GM11168 (cell line): ENCODE results near the gene NTSR1.

Experiments used
- in situ Hi-C: fragments of 300-500 bp; cut with MboI; formaldehyde crosslinking; loops from one replicate; pipeline ENCODE4 v1.12.0; 2022; ENCODE audit warnings: low sequenced_read_pairs; ENCODE audit not compliant: unreplicated experiment

The NTSR1 gene

DNA sequence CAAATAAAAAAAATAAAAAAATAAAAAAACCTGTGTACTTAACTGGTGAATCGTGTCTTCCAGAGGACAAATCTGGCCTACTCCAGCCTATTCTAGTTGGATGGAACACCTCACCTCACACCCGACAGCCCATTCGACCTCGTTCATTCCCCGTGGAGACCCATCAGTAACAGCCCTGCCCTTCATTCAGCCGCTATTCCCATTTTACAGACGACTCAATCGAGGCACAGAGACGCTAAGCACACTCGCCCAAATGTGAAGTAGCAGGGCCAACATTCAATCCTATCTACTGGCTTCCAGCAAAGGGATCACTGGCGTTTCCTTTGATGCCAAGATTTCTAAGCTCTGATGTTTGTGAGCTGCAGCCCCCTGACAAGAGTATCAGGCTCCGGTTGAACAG is 1.8 kb upstream of the NTSR1 start:
- in situ Hi-C loops: no loop called here

DNA sequence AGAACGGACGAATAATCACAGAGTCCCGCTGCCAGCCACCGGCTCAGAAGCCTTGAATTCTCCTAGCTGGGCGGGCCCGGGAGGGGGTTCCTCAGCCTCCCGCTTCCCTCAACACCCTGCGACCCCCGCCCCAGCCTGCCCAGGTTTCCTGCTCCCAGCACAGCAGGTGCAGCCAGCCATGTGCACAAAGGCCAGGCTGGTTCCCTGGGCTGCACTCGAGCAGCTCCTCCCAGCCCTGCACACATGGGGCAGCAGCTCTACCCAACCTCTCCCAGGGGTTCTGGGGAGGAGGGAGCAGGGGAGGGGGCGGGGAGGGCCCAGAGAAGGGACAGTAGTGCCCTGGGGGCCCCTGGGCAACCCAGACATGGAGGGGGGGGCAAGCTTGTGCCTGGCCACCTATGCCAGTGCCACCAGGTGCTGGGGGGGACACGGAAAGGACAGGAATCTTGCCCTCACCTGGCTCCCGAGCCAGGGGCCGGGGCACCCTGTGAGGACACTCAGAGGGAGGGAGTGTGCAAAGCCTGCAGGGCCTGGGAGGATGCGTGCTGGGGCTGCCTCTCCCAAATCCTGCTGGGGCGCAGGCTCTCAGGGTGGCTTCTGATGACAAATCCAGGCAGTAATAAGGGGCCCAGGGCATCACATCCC is 1.2 kb upstream of the NTSR1 start:
- in situ Hi-C loops: no loop called here

DNA sequence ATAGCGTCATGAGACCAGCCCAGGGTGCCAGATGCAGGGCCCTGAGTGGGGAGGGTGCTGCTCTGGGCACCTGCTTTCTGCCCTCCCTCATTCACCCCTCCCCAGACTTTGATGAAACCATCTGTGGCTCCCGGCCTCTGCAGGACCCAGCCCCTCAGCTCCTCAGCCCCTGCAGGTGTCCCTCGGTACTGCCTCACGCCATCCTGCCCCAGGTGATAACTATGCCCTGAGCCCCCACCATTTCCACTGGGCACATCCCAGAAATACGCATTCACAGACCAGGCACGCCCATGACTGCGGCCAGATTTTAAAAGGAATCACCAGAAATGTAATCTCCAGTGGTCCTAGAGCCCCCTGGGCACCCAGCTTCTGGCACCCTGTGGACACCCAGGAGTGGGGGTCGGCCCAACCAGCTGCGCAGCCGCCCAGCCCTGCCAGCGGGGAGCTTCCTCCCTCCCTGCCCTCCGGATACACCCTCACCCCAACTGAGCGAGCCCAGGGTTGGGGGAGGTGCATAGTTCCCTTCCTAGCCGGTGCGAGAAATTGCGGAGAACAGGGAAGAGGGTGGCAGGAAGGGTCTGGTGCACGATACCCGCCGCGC is 615 bp upstream of the NTSR1 start:
- in situ Hi-C loops: no loop called here

DNA sequence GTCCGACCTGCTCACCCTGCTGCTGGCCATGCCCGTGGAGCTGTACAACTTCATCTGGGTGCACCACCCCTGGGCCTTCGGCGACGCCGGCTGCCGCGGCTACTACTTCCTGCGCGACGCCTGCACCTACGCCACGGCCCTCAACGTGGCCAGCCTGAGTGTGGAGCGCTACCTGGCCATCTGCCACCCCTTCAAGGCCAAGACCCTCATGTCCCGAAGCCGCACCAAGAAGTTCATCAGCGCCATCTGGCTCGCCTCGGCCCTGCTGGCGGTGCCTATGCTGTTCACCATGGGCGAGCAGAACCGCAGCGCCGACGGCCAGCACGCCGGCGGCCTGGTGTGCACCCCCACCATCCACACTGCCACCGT is 885 bp downstream of the NTSR1 start:
- in situ Hi-C loops: no loop called here

DNA sequence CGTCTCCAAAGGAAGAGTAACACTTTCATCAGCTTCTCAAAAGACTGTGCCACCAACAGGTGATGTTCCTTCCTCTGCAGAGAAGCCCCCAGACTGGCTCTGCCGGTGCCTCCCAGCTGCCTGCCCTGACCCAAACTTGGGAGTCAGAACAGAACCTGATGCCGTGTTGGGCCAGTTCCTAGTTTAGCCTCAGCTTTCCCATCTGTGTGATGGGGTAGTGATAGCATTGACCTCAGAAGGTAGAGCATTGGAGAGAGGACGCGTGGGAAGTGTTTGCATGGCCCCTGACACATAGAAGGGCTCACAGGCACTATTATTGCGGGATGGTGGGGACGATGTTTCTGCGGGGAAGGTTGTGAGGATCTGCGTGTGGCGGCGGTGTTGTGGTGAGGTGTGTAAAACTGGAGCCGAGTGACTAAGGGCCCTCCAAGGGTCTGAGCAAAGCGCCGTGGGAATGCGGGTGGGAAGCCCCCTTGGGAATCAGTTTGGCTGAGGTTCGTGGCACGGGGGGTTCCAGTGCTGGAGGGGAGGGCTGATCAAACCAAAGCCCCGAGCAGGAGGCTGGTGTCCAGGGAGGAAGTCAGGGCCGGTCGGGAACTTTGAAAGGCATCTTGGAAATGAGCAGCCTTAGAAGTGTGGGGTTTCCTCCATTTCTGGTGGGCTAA is 1.7 kb downstream of the NTSR1 start:
- in situ Hi-C loops: no loop called here

DNA sequence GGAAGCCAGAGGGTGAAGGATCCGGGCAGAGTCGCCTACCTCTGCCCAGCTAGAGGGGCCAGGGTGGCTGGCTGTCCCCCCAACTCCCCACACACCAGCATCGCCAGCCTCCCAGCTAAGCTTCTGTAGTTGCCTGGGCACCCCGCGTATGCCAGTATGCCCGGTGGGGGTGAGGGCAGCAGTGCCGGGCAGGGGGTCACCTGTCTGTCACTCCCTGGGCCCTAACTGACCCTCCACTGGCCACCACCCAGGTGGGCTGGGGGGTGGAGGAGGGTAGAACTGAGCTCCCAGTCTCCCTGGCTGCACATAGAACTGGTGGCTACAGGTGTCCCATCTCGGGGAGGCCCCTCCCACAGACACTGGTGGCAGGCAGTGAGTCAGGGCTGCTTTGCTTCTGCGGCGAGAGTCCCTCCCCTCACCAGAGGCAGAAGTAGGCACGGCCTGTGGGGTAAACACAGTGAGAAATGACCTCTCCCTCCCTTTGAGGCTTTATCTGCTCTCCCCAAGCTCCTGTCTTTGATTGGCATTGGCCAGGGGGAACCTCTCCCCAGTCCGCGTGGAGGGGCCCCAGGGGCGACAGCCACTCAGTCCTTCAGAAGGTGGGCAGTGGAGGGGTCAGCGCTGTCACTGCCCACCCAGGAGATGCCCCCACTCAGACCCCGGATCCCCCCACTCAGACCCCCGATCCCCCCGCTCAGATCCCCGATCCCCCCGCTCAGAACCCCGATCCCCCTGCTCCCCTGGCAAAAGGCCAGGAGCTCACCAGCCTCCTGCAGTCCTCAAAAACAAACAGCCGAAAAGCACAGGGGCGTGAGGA is 2.5 kb downstream of the NTSR1 start:
- in situ Hi-C loops: no loop called here

DNA sequence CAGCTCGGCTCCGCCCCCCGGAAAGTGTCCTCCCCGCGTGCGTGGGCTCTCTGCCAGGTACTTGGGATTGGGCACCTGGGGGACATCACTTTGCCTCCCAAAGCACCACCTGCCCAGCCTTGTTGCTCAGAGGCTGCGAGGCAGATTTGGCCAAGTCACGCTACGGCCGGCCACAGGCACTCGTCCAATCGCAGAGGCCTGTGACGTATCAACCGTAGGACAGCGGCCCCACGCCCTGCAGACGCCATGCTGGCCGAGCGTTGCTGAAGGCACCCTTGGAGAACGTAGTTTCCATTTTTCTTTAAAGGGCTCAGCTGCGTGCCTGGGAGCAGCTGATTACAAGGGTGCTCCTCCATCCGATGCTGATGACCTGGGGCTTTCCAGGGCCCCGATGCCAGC is 3.1 kb downstream of the NTSR1 start:
- in situ Hi-C loops: no loop called here

DNA sequence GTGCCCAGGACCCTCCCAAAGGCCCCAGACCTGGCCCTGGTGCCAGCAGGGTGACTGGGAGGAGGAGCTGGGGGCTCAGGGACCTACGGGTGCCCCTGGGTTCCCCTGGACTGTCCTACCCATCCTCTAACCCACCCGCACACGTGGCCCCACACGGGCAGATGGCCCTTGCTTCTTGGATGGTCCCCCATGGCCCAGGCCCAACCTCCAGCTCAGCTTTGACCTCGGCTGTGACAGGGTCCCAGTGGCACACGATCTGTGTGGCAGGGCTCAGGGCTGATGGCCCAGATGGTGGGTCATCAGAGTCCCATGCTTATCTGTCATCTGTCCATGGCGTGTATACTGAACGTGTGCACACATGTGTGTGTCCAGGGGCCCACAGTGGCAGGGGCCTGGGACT is 4.0 kb downstream of the NTSR1 start:
- in situ Hi-C loops: no loop called here

DNA sequence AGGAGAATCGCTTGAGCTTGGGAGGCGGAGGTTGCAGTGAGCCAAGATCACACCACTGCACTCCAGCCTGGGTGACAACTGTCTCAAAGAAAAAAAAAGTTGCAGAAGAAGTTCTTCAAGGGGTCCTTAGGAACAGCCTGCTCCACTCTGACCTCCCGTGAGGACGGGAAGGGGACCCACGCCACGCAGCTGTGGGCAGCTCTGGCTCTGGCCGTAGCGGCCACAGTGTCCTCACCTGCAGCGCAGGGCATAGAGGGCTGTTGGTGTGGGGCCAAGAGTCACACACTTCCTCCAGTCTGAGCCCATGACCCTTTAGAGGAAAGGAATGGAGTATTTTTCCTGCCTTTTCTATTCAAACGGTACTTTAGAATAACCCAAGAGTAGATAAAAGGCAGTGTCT is 5.4 kb downstream of the NTSR1 start:
- in situ Hi-C loops: no loop called here

DNA sequence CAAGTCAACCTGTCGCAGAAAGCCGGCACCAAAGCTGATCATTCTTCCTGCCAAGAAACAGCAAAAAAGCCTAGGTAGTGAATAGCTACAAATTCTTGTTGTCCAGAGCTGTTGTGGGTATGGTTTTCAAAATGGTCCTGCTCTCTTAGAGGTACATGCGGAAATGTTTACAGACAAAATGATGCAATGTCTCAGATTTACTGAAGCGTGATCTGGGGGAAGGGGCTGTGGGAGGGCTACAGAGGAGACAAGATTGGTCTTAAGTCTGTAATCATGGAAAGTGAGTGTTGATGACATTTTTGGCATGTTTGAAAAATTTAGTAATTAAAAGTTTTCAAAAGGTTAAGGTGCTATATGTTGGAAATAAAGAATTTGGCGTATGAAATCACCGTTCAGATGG is 6.2 kb downstream of the NTSR1 start:
- in situ Hi-C loops: no loop called here

DNA sequence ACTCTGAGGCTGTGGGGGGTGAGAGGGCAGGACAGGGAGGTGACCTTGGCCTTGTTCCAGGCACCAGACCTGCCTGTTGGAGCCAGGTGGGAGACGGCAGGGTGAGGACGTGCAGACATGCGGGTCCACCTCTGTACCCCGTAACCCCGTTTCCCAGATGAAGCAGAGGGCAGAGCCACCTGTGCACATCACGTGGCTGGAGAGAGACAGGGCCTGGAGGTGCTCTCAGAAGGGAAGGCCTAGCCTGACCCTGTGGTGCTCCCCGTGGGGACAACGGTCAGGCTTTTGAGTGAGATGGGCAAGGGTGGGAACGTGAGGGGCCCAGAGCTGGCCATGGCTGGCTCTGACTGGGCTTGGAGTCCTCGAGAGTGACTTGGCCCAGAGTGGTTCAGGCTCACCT is 6.6 kb downstream of the NTSR1 start:
- in situ Hi-C loops: no loop called here

DNA sequence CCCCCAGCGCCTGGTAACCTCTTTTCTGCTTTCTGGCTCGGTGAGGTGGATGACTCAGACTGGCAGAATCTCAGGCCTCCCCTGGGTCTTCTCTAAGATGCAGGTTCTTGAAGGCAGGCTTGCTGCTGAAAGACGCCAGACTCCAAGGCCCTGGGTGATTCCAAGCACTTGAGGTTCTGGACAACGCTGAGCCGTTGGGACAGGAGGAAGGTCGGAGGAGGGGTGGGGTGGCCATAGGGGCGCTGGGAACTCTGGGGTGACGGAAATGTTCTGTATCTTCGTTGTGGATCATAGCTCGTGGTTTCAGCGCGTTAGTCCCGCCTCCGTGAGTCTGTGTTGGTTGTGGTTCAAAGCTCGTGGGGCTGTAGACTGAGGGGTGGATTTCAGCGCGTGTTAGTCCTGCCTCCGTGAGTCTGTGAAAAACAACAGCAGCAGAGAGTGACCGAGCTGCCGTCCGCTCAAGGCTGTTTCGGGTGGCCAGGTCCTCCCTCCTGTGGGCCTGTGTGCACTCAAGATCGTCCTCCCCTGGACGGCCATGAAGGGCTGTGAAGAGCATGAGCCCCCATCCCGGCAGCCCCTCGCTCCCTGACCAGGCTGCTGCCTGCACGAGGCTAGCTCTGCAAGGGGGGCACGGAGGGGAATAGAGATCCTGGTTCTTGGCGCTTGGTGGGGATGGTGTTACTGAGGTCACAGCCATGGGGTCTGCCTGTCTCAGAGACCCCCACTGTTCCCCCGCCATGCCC is 7.7 kb downstream of the NTSR1 start:
- in situ Hi-C loops: no loop called here

DNA sequence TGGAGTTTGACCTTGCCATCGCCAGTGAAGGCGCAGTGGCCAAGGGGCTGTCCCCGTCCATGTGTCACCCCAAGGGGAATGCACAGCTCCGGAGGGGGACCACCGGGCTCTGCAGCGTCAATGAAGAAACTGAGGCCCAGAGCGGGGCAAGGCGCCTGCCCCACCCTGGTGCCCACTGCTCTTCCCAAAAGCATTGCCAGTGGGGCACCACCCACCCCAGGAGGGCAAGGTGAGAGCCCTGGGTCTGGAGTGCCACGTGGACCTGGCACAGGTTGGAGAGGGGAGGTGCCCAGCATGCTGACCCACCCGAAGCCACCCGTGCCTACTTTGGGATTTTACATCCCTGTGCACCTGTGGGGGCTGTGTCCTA is 8.3 kb downstream of the NTSR1 start:
- in situ Hi-C loops: no loop called here

DNA sequence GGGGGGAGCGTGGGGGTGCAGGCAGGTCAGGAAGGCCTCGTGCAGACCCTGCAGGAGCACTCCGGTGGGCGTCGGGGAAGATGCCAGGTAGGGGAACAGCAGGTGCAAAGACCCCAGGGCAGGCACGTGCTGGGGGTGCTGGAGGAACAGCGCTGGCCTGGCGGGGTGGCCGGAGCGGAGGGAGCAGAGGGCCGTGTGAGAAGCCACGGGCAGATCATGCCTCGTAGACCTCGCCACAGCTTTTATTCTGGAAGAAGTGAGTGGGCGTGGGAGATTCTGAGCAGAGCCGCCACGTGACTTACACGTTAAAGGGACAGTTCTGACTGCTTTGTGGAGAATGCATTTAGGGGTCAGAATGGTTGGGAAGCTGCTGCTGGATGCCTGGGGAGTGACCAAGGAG is 9.3 kb downstream of the NTSR1 start:
- in situ Hi-C loops: no loop called here

DNA sequence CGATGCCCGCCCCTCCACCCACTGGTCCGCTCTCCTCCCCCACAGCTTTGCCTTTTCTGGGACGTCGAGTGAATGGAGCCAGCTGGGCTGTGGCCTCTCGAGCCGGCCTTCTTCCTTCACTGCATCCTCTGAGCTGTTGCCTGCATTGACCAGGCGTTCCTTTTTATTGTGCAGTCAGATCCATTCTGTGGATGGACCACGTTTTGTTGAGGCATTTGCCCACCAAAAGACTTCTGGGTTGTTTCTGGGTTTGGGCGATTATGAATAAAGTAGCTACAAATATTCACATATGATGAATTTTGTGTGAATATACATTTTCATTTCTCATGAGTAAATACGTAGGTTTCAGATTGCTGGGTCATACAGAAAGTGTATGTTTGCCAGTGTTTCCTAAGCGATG is 9.9 kb downstream of the NTSR1 start:
- in situ Hi-C loops: no loop called here

DNA sequence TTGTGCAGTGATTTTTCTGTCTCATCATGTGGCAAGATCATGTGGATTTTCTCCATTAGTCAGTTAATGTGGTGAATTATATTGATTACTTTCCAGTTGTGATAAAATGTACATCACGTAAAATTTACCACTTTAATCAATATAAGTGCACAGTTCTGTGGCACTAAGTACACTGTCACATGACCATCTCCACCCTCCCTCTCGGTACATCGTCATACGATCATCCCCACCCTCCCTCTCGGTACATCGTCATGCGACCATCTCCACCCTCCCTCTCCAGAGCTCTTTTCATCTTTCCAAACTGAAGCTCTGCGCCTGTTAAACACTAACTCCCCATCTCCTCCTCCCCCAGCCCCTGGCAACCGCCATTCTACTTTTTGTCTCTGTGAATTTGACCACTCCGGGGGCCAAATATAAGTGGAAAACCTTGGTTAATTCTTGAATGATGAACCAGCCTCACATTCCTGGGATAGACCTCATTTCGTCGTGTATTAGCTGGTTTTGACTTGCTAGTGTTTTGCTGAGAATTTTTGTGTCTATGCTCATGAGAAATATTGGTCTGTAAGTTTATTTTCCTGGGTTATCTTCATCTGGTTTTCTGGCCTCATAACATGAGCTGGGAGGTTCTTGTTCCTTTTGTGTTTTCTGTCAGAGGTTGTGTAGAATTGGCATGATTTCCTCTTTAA is 10.8 kb downstream of the NTSR1 start:
- in situ Hi-C loops: no loop called here

DNA sequence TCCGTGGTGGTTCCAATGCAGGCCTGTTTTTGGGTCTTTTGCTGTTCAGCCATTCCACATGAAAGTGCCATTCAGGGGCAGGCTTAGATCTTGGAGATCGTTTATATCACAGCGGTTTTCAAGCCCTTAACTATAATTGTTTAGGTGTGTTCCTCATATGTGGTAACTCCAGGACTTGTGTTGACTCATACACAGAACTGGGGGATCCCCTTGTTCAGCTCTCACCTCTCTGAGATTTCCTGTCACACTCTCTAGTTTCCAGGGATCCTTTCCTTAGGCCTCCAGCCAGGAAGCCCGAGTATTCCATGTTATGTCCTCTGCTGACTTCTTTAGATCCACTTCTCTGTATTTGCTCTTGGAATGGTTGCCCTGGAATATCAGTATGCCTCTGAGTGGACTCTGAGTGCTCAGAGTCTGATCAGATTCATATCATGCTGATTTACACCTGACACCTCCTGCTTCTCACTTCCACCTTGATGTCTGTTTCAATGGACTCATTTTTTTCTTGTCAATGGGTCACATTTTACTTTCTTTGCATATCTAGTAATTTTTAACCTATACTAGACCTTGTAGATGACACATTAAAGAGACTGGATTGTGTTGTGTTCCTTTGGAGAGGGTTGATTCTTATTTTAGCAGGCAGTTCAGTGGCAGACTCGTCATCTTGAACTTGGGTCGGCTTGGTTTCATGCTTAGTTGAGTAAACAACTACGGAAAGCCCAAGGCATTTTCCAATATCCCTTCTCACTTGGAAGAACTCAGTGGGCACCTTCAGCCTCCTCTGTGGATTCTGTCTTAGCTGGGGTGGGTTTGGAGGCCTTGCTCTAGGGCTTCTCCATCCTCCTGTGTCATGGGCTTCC is 13.1 kb downstream of the NTSR1 start:
- in situ Hi-C loops: no loop called here

DNA sequence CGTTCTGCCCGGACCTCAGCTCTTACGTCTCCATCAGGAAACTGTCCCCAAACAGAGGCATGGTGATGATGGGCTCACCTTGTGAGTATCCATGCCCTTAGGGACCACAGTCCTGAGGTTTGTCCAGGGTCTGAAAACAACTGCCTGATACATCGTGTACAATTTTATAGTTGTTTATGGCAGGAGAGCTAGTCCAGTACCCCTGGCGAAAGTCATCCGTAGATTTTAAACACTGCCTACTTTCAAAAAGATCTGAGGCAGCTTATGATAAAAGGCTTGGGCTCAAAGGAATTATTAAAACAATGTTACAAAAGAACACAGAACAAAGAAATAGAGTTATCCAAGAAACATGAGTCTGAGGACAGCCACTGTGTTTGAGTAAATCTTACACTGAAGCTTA is 14.0 kb downstream of the NTSR1 start:
- in situ Hi-C loops: no loop called here

DNA sequence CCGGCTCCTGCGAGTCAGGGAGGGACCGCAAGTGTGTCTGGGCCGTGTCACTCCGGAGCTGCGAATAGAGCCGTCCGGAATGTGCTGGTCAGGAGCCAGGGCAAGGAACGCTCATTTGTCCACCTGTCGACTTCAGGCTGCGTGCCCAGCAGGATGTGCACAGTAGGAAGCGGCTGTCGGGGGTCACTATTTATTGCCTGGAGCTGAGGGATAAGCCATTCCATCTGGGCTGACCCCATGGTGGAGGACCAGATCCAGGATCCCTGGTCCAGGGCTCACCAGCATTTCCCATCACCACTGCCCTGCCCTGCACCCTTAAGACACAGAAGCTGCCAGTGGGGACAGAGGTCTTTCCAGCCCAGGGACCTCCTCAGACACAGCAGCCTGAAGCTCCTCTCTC is 14.7 kb downstream of the NTSR1 start:
- in situ Hi-C loops: no loop called here
